K562 (cell line): ENCODE measurements around the gene RDH13. TPM values are rescaled to one million over a fixed set of nuclear protein-coding genes. Genes with fewer than 3 reads are reported as not detected.

Experiments
- ATAC-seq: fragments of 200-7000 bp; cut with Tn5 transposase; 3 replicates; pipeline ENCODE4 v1.9.1; 2020; ENCODE audit warnings: moderate library complexity
- BruUV-seq: library from RNA; stranded (reverse); fragments of 400-500 nt; replicated peaks from 2 replicates; lab custom pipeline; 2021; lab: Mats Ljungman, UMichigan
- CTCF ChIA-PET: fragments of 300-600 bp; formaldehyde crosslinking; extraction: SDS; loops from one replicate; lab custom pipeline; 2021; ENCODE audit warnings: low intra/inter-chr PET ratio; lab: Yijun Ruan, JAX
- POLR2A ChIA-PET: fragments of 300-600, 350-650 bp; sonication (Branson Sonifier 250); formaldehyde crosslinking; extraction: SDS; loops from one replicate; lab custom pipeline; 2021; ENCODE audit warnings: antibody characterized with exemption, inconsistent platforms; lab: Yijun Ruan, JAX
- DNase-seq, 4 experiments: peaks; one replicate each; pipeline versions ENCODE4 v3.0.0 to v3.0.0-alpha.2; 2011 to 2018; ENCODE audit warnings: low spot score in 3 of 4, mixed read lengths in 3 of 4; ENCODE audit errors: extremely low read depth in 1 of 4
- FAIRE-seq: peaks from 2 replicates; lab custom pipeline; 2011; peaks lifted over from hg19 to GRCh38; lab: Jason Lieb, UNC
- H2AFZ ChIP-seq: 2 replicates; pipeline ENCODE4 v1.6.0; 2011; ENCODE audit warnings: low read depth, low read length, control low read depth, inconsistent platforms
- H3K27ac ChIP-seq: fragments of 200-600 bp; 3 replicates; pipeline ENCODE4 v1.8.0; 2011; ENCODE audit warnings: low read depth, mild to moderate bottlenecking, control low read depth, inconsistent platforms, low read length, moderate library complexity, mixed read lengths; ENCODE audit errors: extremely low read depth
- H3K27me3 ChIP-seq, 2 experiments: fragments of 300-600 bp in 1 of 2; 2 replicates in 1 of 2; 3 replicates in 1 of 2; pipeline versions ENCODE4 v1.6.0 to v1.8.0; 2011; ENCODE audit warnings: inconsistent platforms in 2 of 2, low read length in 2 of 2, mild to moderate bottlenecking in 1 of 2, mixed read lengths in 1 of 2, moderate library complexity in 1 of 2; ENCODE audit not compliant: control insufficient read depth in 2 of 2, insufficient read depth in 2 of 2
- H3K36me3 ChIP-seq: fragments of 300-600 bp; 3 replicates; pipeline ENCODE4 v1.8.0; 2011; ENCODE audit warnings: mild to moderate bottlenecking, low read length, inconsistent platforms; ENCODE audit not compliant: control insufficient read depth, insufficient read depth
- H3K4me1 ChIP-seq, 2 experiments: fragments of 200-600 bp in 1 of 2; replicated peaks in 1 of 2; 2 replicates in 1 of 2; 3 replicates in 1 of 2; pipeline versions ENCODE4 v1.5.1 to v1.8.0; 2011; ENCODE audit warnings: inconsistent platforms in 2 of 2, low read length in 2 of 2, mild to moderate bottlenecking in 1 of 2, mixed read lengths in 1 of 2, moderate library complexity in 1 of 2; ENCODE audit not compliant: control insufficient read depth in 2 of 2, insufficient read depth in 2 of 2
- H3K4me2 ChIP-seq: 2 replicates; pipeline ENCODE4 v1.6.1; 2011; ENCODE audit warnings: low read length, control low read depth, inconsistent platforms, mixed read lengths; ENCODE audit not compliant: insufficient read depth
- H3K4me3 ChIP-seq: fragments of 200-600 bp; sonication (generic), shearing (Covaris generic); 2 replicates; pipeline ENCODE4 v1.5.1; 2016; ENCODE audit warnings: control low read depth, inconsistent platforms
- H3K79me2 ChIP-seq: fragments of 200-600 bp; 3 replicates; pipeline ENCODE4 v1.8.0; 2011; ENCODE audit warnings: low read length, inconsistent platforms; ENCODE audit not compliant: control insufficient read depth, insufficient read depth
- H3K9ac ChIP-seq, 2 experiments: 2 replicates each; pipeline versions ENCODE4 v1.6.0 to v1.6.1; 2011; ENCODE audit warnings: low read depth in 2 of 2, low read length in 2 of 2, control low read depth in 1 of 2, inconsistent platforms in 1 of 2, mild to moderate bottlenecking in 1 of 2, mixed read lengths in 1 of 2; ENCODE audit not compliant: insufficient read depth in 1 of 2
- H3K9me1 ChIP-seq: one replicate; pipeline ENCODE4 v1.6.0; 2011; ENCODE audit warnings: inconsistent platforms, mild to moderate bottlenecking, low read length, moderate library complexity; ENCODE audit not compliant: control insufficient read depth, insufficient read depth
- H3K9me3 ChIP-seq: replicated peaks from 2 replicates; pipeline ENCODE4 v1.5.1; 2011; ENCODE audit warnings: low read depth, low read length, inconsistent platforms; ENCODE audit not compliant: control insufficient read depth, insufficient read depth
- H4K20me1 ChIP-seq: replicated peaks from 2 replicates; pipeline ENCODE4 v1.6.1; 2011; ENCODE audit warnings: low read length, inconsistent platforms, mixed read lengths; ENCODE audit not compliant: control insufficient read depth, insufficient read depth
- CTBP1 ChIP-seq: fragments of 450-650 bp; IDR thresholded peaks from 2 replicates; pipeline ENCODE4 v1.6.1; 2016; ENCODE audit warnings: borderline replicate concordance
- NCOR1 ChIP-seq: fragments of 450-650 bp; IDR thresholded peaks from 2 replicates; pipeline ENCODE4 v1.6.1; 2016; ENCODE audit warnings: mild to moderate bottlenecking, moderate library complexity
- POLR2AphosphoS2 ChIP-seq: IDR thresholded peaks from 2 replicates; pipeline ENCODE4 v1.6.1; 2012; ENCODE audit warnings: low read length, improper control_type of control experiment
- SRSF1 ChIP-seq: fragments of 200-400 bp; formaldehyde crosslinking; IDR thresholded peaks from 2 replicates; pipeline ENCODE4 v1.6.1; 2017; ENCODE audit warnings: mild to moderate bottlenecking, low read depth, low read length, moderate library complexity
- WGBS: fragments of 100-300 bp; shearing (Covaris generic); methylation state at CpG from one replicate; pipeline ENCODE4 v1.1.6; 2016; ENCODE audit warnings: low coverage, mixed read lengths; ENCODE audit not compliant: insufficient coverage; ENCODE audit errors: missing lambda C conversion rate; 5-methylcytosine and 5-hydroxymethylcytosine counted together
- in situ Hi-C: fragments of 300-500 bp; cut with MboI; formaldehyde crosslinking; loops from 4 replicates; pipeline ENCODE4 v1.15.0; 2018; ENCODE audit warnings: inconsistent platforms, mixed read lengths
- intact Hi-C: fragments of 100-400 bp; cut with micrococcal nuclease; formaldehyde crosslinking; loops from 2 replicates; pipeline ENCODE4 v1.14.2; 2022
- polyA plus RNA-seq, 8 experiments: library from polyadenylated mRNA; depleted of rRNA in 4 of 8; stranded (reverse) in 5 of 8; unstranded in 3 of 8; fragments of >200 nt; fragmentation: Nextera tagmentation in 2 of 8; fragmentation: Illumina TruSeq in 1 of 8; extraction: Ambion mirVana in 2 of 8; extraction: Trizol in 1 of 8; gene quantifications; 2 replicates each; pipeline versions ENCODE4 v1.2.1 to v1.2.3, GENCODE V29; 2011 to 2014; ENCODE audit warnings: inconsistent platforms in 1 of 8, missing spikeins in 1 of 8
- total RNA-seq, 7 experiments: library from RNA; depleted of rRNA in 6 of 7; stranded (reverse); fragments of >200 nt in 6 of 7; fragmentation: Illumina TruSeq in 2 of 7; extraction: Trizol in 2 of 7; gene quantifications; 2 replicates each; pipeline versions ENCODE4 v1.2.1 to v1.2.3, GENCODE V29; 2011 to 2021; ENCODE audit warnings: low replicate concordance in 1 of 7
- TF ChIP-seq, protein P1 (sequence below), 2 experiments: fragments of 450-650 bp; IDR thresholded peaks; 2 replicates each; pipeline ENCODE4 v1.6.1; 2016; ENCODE audit warnings: mild to moderate bottlenecking in 2 of 2, borderline replicate concordance in 1 of 2, low read depth in 1 of 2, moderate library complexity in 1 of 2
- TF ChIP-seq, protein P2 (sequence below): fragments of 250-450 bp; sonication (Bioruptor Pico); IDR thresholded peaks from 2 replicates; pipeline ENCODE4 v1.5.0; 2022; ENCODE audit warnings: mild to moderate bottlenecking
- TF ChIP-seq, protein P3 (sequence below): sonication (generic); formaldehyde crosslinking; IDR thresholded peaks from 2 replicates; pipeline ENCODE4 v1.8.0; 2022; ENCODE audit warnings: missing genetic modification reagents, mild to moderate bottlenecking, borderline replicate concordance

RDH13 gene
- total and polyA plus RNA-seq, 9 of the 15 experiments (the other 6 are each of a cell fraction or from before 2014, with no cell fraction given): 7.5 to 70.3 (median 39.5) TPM

DNA sequence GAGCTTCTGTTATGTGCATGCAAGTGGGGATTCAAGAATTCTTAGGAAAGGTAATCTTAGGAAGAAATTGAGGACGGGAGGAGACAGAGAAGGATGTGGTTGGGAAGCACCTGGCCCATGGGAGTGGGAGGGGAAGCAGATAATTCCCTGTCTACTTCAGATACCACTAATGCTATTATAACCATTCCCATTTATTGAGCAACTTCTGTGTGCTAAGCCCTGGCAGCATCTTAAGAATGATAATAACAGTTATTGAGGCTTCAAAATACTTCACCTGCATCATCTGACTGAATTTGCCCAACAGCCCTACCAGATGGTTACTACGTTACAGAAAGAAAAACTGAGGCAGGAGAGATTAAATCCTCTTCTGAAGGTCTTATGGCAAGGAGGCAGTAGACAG is 14.2 kb upstream of the RDH13 start:
- H3K27me3 ChIP-seq: no peaks in the 10 kb centered on the region
- no TSS peak for BruUV-seq
- in situ Hi-C loops: no loop called here
- H3K4me1 ChIP-seq: peaks cover 0 to 39% of the 10 kb centered on the region in 2 experiments; a peak in 3 of 5 replicates
- peaks cover 7% of the 10 kb centered on the region; the same call in 2 of the 3 replicates for H3K79me2 ChIP-seq
- no peak overlapping the region for H3K9ac ChIP-seq
- no peaks in the 10 kb centered on the region for H3K9me3 ChIP-seq
- ATAC-seq (no peak), DNase-seq (no peak), FAIRE-seq (no peak)
- H3K4me3 ChIP-seq: no peak overlapping the region
- no peaks in the 10 kb centered on the region for H3K9me1 ChIP-seq
- H3K36me3 ChIP-seq: peaks cover 7% of the 10 kb centered on the region; the same call in 1 of the 3 replicates
- H2AFZ ChIP-seq: no peak overlapping the region
- WGBS: 69% methylated on average over 1 of the region's 2 CpGs
- CTCF ChIA-PET: no interaction called here
- POLR2A ChIA-PET: interaction anchor here (0.6 to 1.2 kb wide), 2 partner anchors 9 to 224 kb away, joined by 3 to 4 read pairs; no protein-coding TSS in a partner anchor
- H4K20me1 ChIP-seq: no peaks in the 10 kb centered on the region
- no peak overlapping the region for H3K4me2 ChIP-seq
- H3K27ac ChIP-seq: no peak overlapping the region
- intact Hi-C loops: no loop called here
- TF ChIP-seq, protein P1, sequence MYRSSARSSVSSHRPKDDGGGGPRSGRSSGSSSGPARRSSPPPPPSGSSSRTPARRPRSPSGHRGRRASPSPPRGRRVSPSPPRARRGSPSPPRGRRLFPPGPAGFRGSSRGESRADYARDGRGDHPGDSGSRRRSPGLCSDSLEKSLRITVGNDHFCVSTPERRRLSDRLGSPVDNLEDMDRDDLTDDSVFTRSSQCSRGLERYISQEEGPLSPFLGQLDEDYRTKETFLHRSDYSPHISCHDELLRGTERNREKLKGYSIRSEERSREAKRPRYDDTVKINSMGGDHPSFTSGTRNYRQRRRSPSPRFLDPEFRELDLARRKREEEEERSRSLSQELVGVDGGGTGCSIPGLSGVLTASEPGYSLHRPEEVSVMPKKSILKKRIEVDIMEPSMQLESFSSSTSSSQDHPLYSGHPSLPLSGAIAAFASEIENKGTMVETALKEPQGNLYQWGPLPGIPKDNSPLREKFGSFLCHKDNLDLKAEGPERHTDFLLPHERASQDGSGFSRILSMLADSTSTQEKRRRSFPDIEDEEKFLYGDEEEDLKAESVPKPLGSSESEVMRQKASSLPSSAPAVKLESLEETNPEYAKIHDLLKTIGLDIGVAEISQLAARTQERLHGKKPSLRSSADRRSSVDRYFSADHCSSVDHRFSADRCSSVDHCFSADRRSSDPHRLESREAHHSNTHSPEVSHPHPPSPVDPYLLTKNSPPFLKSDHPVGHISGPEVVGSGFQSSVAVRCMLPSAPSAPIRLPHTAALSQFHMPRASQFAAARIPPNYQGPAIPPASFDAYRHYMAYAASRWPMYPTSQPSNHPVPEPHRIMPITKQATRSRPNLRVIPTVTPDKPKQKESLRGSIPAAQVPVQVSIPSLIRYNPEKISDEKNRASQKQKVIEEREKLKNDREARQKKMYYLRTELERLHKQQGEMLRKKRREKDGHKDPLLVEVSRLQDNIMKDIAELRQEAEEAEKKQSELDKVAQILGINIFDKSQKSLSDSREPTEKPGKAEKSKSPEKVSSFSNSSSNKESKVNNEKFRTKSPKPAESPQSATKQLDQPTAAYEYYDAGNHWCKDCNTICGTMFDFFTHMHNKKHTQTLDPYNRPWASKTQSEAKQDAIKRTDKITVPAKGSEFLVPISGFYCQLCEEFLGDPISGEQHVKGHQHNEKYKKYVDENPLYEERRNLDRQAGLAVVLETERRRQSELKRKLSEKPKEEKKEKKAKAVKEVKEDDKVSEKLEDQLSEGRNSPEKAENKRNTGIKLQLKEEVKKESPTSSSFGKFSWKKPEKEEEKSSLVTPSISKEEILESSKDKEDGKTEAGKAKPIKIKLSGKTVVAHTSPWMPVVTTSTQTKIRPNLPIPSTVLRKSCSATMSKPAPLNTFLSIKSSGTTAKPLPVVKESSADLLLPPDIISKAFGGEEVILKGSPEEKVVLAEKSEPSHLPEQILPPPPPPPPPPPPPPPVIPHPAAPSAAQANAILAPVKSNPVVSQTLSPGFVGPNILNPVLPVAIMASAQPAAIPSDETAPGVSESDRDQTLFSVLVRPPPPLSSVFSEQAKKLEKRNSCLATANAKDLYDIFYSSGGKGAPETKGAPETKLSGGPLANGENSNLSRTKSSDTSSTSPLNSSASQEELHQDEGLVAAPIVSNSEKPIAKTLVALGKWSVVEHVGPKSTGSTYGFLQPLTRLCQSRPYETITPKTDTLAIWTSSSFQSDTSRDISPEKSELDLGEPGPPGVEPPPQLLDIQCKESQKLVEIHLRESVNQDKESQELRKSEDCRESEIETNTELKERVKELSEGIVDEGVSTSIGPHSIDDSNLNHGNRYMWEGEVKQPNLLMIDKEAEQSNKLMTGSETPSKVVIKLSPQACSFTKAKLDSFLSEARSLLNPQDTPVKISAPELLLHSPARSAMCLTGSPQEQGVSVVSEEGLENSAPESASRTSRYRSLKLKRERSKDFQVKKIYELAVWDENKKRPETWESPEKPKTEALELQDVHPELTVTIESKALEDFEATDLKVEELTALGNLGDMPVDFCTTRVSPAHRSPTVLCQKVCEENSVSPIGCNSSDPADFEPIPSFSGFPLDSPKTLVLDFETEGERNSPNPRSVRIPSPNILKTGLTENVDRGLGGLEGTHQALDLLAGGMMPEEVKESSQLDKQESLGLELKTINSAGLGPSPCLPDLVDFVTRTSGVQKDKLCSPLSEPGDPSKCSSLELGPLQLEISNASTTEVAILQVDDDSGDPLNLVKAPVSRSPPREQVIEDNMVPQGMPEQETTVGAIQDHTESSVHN (IDR thresholded peaks at IDR 0.05; ENCODE audit: borderline replicate concordance in 1 of 2, low read depth in 1 of 2): no peak
- TF ChIP-seq POLR2AphosphoS2 (no peak), NCOR1 (no peak), SRSF1 (no peak), CTBP1 (no peak)
- TF ChIP-seq, protein P2, sequence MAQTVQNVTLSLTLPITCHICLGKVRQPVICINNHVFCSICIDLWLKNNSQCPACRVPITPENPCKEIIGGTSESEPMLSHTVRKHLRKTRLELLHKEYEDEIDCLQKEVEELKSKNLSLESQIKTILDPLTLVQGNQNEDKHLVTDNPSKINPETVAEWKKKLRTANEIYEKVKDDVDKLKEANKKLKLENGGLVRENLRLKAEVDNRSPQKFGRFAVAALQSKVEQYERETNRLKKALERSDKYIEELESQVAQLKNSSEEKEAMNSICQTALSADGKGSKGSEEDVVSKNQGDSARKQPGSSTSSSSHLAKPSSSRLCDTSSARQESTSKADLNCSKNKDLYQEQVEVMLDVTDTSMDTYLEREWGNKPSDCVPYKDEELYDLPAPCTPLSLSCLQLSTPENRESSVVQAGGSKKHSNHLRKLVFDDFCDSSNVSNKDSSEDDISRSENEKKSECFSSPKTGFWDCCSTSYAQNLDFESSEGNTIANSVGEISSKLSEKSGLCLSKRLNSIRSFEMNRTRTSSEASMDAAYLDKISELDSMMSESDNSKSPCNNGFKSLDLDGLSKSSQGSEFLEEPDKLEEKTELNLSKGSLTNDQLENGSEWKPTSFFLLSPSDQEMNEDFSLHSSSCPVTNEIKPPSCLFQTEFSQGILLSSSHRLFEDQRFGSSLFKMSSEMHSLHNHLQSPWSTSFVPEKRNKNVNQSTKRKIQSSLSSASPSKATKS (CRISPR knock-in tag): no peak
- TF ChIP-seq, protein P3, sequence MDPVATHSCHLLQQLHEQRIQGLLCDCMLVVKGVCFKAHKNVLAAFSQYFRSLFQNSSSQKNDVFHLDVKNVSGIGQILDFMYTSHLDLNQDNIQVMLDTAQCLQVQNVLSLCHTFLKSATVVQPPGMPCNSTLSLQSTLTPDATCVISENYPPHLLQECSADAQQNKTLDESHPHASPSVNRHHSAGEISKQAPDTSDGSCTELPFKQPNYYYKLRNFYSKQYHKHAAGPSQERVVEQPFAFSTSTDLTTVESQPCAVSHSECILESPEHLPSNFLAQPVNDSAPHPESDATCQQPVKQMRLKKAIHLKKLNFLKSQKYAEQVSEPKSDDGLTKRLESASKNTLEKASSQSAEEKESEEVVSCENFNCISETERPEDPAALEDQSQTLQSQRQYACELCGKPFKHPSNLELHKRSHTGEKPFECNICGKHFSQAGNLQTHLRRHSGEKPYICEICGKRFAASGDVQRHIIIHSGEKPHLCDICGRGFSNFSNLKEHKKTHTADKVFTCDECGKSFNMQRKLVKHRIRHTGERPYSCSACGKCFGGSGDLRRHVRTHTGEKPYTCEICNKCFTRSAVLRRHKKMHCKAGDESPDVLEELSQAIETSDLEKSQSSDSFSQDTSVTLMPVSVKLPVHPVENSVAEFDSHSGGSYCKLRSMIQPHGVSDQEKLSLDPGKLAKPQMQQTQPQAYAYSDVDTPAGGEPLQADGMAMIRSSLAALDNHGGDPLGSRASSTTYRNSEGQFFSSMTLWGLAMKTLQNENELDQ (CRISPR knock-in tag): no peak
